GM18907 (cell line): ENCODE measurements around the gene CCBE1.
"Not testable (repeated sequence)": the region's sequence is repeated elsewhere in the genome, so short reads cannot be mapped to it uniquely, and the experiment has no call there.

Experiments used
- ATAC-seq: cut with Tn5 transposase; IDR thresholded peaks from one replicate; pipeline ENCODE4 v1.9.1; 2021; ENCODE audit warnings: mild to moderate bottlenecking, moderate library complexity; ENCODE audit not compliant: unreplicated experiment

The CCBE1 gene

GRCh38 chr18:59658941-59659340, 38.3 kb downstream of the CCBE1 start:
- no peak for ATAC-seq

DNA sequence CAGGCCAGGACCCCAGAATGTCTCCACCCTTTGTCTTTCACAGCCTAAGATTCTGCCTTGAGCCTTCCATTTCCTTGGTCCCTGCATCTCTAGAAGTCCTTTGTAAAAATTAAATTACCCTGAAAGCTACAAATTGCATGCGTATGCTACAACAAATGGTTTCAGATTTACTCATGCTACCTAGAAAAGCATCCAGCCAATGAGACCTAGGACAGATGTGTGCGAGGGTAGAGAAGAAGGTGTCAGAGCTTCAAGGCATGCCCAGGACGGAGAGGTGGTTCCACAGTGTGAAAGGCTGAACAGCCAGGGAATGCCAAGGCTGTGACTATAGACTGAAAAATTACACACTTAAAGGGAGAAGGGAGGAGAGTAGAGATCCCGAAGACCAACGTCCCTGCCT, 40.2 kb downstream of the CCBE1 start:
- ATAC-seq, result no peak

- no peak for ATAC-seq
Measured at GRCh38 chr18:59656373-59656887, 40.8 kb downstream of the CCBE1 start.

DNA sequence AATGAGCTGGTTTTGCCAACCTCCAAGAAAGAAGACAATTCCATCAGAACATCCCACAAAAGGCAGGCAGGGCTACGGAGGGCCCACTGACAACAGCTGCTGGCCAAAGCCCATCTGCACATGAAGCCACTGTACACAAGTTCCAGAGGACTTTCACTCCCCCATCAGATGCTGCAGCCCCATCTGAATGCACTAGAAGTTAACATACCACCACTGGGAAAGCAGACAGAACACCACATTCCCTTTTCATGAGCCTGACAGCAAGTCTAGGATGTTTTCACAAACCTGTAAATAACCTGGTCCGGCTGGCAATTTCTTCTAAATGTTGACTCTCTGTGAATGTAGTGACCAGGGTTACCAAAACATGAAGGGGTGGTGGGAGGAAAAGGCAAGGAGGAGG, 41.5 kb downstream of the CCBE1 start:
- ATAC-seq, result no peak

DNA sequence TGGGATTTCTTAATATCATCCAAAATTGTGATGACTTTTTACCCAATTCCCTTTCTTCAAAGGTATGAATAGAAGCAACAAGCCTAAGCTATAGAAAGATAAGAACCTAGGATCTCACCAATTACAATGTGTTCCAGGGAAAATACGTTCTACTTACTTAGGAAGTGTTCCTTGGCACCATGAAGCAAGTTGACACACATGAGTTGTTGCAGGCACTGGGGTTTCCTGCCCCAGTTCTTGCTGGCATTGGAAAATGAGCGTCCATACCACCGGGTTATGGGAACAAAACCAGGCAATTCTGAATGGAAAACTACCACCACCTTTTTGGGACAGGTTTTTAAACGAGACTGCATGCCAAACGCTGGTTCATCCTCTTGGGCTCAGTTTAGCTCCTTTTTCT, 46.2 kb downstream of the CCBE1 start:
- ATAC-seq, result no peak

DNA sequence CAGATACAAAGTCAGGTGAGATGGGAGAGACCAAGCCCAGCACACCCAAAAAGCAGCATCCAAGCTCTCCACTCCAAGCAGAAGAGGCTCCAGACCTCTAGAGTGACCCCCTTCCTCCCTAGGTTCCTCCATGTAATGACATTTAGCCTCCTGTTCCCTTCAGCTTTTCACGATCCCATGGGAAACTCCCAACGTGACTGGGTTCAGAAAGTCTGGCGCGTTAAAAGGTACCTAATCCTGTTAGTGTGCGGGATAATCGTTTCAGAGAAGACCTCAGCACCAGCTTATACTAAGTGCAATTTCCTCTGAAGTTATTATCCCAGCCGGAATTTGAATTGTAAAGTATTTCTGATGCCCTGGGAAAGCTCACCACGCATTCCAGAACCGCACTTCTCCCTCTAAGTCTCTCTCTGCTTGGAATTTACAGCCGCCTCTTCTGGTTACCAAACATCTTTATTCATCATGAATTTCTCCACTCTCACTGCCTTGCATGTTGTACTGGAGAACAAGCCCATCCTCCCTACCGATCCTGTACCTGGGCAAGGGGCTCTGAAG, 46.9 kb downstream of the CCBE1 start:
- no peak for ATAC-seq

DNA sequence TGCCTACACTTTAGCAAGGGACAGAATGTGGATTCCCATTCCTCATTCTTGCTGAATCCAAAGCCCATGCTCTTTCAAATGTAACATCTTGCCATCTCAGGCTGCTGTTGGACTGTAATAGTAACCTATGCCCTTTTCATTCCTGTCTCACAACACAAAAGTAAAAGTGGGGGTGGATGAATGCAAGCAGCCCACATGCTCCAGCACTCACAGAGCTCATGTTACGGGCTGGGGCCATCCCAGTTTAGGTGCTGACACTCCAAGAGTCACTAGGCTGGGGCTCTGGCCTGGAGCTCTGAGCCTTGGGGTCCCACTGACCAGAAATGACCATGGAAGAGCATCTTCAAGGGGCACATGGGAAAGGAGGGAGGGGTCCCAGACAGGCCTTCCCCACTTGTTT, 47.6 kb downstream of the CCBE1 start:
- ATAC-seq, result no peak

DNA sequence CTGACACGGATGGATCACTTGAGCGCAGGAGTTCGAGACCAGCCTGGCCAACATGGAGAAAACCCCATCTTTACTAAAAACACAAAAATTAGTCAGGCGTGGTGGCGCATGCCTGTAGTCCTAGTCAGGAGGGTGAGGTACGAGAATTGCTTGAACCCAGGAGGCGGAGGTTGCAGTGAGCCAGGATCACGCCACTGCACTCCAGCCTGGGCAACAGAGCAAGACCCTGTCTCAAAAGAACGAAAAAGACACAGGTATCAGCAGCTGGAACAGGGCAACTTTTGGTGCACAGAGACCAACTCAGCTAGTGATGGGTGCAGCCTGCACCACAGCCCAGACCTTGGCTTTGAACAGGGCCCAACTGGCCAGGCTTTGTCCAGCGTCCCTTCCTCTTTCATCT, 48.8 kb downstream of the CCBE1 start:
- ATAC-seq, result not testable (repeated sequence)

DNA sequence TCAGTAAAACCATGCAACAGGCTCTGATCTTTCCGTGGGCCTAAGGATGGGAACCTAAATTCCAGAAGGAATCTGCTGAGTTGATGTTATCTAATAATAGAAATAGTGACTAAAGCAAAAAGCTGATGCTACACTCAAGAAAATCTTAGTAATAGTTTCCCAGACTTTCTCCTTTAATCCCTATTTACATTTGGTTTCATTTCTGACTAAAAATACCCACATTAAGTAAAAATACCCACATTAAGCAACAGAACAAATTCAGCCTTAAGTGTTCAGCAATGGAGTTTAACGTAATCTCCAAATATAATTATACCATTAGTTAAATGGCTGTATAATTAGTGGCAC, 50.3 kb downstream of the CCBE1 start:
- ATAC-seq, result no peak

DNA sequence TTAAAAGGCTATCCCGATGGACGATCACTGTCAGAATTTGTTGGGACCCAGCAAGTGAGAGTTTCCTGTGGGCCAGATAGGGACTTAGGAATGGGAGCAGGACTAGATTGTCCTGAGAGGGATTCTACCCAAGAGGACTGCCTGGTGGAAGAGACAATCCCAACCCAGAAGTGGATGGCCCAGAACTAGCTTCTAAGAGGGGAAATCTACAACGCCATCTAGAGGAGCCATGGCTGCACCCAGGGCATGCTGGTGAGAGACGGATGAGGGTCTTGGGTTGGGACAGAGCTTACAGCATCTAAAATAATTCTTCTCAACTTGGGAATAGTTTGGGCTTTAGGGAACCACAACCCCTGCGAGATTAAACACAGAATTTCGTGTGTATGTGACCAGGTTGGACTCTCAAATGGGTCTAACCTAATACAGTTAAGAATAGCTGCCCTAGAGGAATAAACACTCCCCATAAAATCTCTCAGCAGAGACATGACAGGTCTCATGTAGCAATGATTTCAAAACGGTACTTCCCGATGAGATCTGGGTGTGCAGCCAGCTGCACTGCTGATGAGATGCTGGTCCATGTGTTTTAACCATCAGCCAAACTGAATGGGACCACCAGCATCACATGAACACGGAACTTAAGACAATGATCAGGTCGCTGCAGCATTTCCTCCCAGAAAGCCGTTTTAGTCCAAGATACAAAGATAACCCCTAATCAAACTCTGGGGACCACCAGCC, 50.8 kb downstream of the CCBE1 start:
- no peak for ATAC-seq

GRCh38 chr18:59643740-59644139, 53.5 kb downstream of the CCBE1 start:
- ATAC-seq, result no peak

- ATAC-seq, result no peak
Measured at GRCh38 chr18:59640721-59641120, 56.5 kb downstream of the CCBE1 start.

DNA sequence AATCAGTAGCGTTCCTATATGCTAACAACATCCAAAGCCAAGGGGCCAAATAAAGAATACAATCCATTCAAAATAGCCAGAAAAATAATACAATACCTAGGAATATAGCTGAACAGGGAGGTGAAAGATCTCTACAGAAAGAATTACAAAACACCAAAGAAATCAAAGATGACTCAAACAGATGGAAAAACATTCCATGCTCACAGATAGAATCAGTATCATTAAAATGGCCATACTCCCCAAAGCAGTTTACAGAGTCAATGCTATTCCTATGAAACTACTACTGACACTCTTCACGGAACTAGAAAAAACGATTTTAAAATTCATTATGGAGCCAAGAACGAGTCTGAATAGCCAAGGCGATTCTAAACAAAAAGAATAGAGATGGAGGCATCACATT, 57.4 kb downstream of the CCBE1 start:
- no peak for ATAC-seq

- ATAC-seq, result no peak
Measured at GRCh38 chr18:59639136-59639535, 58.1 kb downstream of the CCBE1 start.

DNA sequence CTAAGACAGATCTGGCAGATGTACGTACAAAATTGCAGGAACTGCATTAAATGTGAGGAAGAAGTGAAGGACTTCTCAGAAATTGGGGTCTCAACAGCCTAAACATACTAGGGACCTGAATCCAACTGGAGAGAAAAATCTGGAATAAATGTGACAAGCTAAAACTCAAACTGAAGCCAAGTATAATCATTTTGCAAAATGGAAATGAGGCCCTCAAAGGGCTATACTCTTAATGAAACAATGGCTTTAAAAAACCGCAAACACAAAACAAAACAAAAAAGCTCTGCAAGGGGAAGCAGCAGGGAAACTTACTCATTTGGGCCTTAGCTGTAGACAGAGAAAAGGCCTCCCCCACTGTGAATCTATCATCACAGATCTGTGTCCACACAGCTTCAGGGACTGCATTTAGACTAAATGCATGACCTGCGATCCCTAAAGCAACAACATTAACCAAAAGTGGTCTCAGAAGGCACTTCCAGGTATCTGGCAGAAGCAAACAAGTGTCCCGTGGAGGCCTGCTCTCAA, 63.2 kb downstream of the CCBE1 start:
- ATAC-seq, result no peak

- no peak for ATAC-seq
Measured at GRCh38 chr18:59633317-59633716, 63.9 kb downstream of the CCBE1 start.

DNA sequence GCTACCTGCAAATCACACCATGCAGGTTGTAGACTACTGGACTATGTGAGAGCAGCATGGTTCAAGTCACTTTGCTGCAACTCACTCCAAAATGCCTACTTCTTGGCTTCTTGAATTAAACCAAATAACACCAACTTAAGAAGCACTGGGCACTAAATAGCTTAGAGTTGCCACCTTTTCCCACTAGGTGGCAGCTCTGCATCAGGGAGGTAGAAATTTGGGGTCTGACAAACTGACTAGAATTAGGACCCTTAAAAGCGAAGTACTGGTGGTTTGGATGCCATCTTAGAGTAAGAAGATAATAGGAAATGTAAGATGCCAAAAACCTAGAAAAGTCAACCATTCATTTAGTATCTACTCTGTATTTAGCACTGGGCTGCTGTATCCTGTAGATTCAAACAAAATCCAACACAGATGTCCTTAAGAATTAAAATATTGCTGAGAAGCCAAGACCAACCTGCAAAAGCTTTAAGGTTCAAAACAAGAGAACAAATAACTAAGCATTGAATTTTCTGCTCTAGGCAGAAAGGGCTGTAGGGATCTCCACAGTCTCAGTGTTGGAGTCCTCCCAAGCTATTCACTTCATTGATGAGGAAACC, 65.5 kb downstream of the CCBE1 start:
- no peak for ATAC-seq

DNA sequence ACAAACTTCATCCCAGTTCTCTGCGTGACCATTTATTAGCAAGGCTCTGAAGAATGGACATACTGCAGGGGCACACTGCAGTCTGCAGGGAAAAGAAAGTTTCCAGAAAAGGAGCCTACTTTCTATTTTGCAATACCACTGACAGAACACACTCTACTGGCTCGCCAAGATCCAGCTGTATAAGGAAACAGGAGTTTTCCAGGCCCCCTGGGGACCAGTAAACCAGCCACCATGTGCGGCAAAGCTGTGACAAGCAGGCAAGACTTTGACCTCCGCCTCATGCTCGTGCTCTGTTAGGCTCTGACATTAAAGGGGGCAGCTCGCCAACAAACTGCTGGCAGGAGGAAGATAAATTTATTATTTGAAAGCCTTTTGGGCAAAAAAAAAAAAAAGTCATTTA, 67.3 kb downstream of the CCBE1 start:
- no peak for ATAC-seq

GRCh38 chr18:59628995-59629394, 68.2 kb downstream of the CCBE1 start:
- no peak for ATAC-seq

DNA sequence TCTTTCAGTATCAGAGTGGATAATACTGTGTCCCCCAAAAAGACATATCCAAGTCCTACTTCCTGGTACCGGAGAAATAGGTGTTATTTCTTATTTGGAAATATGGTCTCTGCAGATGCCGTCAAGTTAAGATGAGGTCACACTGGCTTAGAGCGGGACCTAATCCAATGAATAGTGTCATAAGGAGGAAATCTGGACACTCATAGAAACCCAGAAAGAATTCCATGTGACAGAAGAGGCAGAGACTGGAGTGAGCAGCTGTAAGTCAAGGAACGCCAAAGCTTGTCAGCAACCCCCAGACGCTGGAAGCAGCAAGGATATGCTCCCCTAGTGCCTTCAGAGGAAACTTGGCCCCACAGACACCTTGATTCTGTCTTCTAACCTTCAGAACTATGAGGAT, 69.8 kb downstream of the CCBE1 start:
- no peak for ATAC-seq

DNA sequence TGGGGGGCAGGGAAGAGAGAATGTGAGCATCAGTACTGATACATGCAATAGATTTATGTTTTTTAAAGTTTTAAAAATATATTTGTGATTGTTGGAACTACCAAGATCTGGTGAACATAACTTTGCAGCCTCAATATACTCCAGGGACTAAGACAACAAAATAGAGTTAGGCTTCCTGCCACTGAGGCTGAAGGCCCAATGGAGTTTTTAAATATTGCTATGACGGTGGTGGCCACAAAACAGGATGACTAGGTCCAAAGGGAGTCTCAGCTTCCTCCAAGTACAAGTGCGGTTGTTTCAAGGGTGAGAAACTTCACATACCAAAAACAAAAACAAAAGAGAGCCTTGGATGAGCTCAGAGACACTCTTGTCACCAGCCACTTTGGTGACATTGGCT, 72.9 kb downstream of the CCBE1 start:
- no peak for ATAC-seq
